HepG2 (cell line): ENCODE results near the gene C2. TPM values are rescaled to one million over a fixed set of nuclear protein-coding genes. Genes with fewer than 3 reads are reported as not detected.

Experiments
- EEA1 ChIP-seq: sonication (generic); formaldehyde crosslinking; IDR thresholded peaks from 2 replicates; pipeline ENCODE4 v1.5.1; 2020; ENCODE audit warnings: mild to moderate bottlenecking, missing genetic modification reagents, borderline replicate concordance
- GMEB2 ChIP-seq: IDR thresholded peaks from 2 replicates; pipeline ENCODE4 v1.6.1; 2016; ENCODE audit warnings: missing biosample characterization, missing genetic modification reagents, low read depth
- HCFC1 ChIP-seq: fragments of 150-350 bp; IDR thresholded peaks from 2 replicates; pipeline ENCODE4 v1.6.1; 2014; ENCODE audit warnings: low read depth, low read length
- HDAC6 ChIP-seq: fragments of 200-600 bp; sonication (generic); IDR thresholded peaks from 2 replicates; pipeline ENCODE4 v1.7.0; 2017; ENCODE audit warnings: mild to moderate bottlenecking, antibody characterized with exemption, low read length, low read depth
- HOXD1 ChIP-seq: sonication (generic); formaldehyde crosslinking; IDR thresholded peaks from 2 replicates; pipeline ENCODE4 v1.5.0; 2020; ENCODE audit warnings: missing genetic modification reagents
- ISL2 ChIP-seq: sonication (generic); formaldehyde crosslinking; IDR thresholded peaks from 2 replicates; pipeline ENCODE4 v1.5.0; 2020; ENCODE audit warnings: missing genetic modification reagents
- LCORL ChIP-seq, 2 experiments: fragments of 450-650 bp in 1 of 2; sonication (generic) in 1 of 2; formaldehyde crosslinking in 1 of 2; IDR thresholded peaks; 2 replicates each; pipeline versions ENCODE4 v1.5.0 to v1.6.1; 2017 to 2020; ENCODE audit warnings: antibody characterized with exemption in 1 of 2, missing genetic modification reagents in 1 of 2
- NFRKB ChIP-seq: fragments of 450-650 bp; IDR thresholded peaks from 2 replicates; pipeline ENCODE4 v1.6.1; 2017
- NRL ChIP-seq: sonication (generic); formaldehyde crosslinking; IDR thresholded peaks from 2 replicates; pipeline ENCODE4 v1.5.0; 2020; ENCODE audit warnings: missing genetic modification reagents, mild to moderate bottlenecking, moderate library complexity, borderline replicate concordance
- PITX1 ChIP-seq: sonication (generic); formaldehyde crosslinking; IDR thresholded peaks from 2 replicates; pipeline ENCODE4 v1.5.1; 2020; ENCODE audit warnings: mild to moderate bottlenecking, missing genetic modification reagents
- PTBP1 ChIP-seq: fragments of 200-400 bp; formaldehyde crosslinking; IDR thresholded peaks from 2 replicates; pipeline ENCODE4 v1.6.1; 2018; ENCODE audit warnings: low read length, low read depth; ENCODE audit not compliant: poor library complexity, severe bottlenecking
- RNF219 ChIP-seq: sonication (generic); formaldehyde crosslinking; IDR thresholded peaks from 2 replicates; pipeline ENCODE4 v1.5.0; 2020; ENCODE audit warnings: mild to moderate bottlenecking, missing genetic modification reagents
- SIN3B ChIP-seq: fragments of 150-350 bp; IDR thresholded peaks from 2 replicates; pipeline ENCODE4 v1.6.1; 2014; ENCODE audit warnings: low read length
- SNAPC5 ChIP-seq: sonication (generic); formaldehyde crosslinking; IDR thresholded peaks from 2 replicates; pipeline ENCODE4 v1.8.1; 2023; ENCODE audit warnings: mild to moderate bottlenecking, missing genetic modification reagents, borderline replicate concordance
- SP5 ChIP-seq: IDR thresholded peaks from 2 replicates; pipeline ENCODE4 v1.6.1; 2016; ENCODE audit warnings: low read depth, borderline replicate concordance
- SRF ChIP-seq: IDR thresholded peaks from 2 replicates; pipeline ENCODE4 v1.6.1; 2011; ENCODE audit warnings: mild to moderate bottlenecking, low read depth, low read length, moderate library complexity
- TBX2 ChIP-seq: sonication (generic); formaldehyde crosslinking; IDR thresholded peaks from 2 replicates; pipeline ENCODE4 v1.5.0; 2020; ENCODE audit warnings: missing genetic modification reagents, mild to moderate bottlenecking, borderline replicate concordance
- YEATS2 ChIP-seq: sonication (generic); formaldehyde crosslinking; IDR thresholded peaks from 2 replicates; pipeline ENCODE4 v1.4.0; 2020; ENCODE audit warnings: missing genetic modification reagents, borderline replicate concordance
- ZNF101 ChIP-seq: sonication (generic); formaldehyde crosslinking; IDR thresholded peaks from 2 replicates; pipeline ENCODE4 v1.4.0; 2020; ENCODE audit warnings: mild to moderate bottlenecking, low read depth, missing genetic modification reagents, borderline replicate concordance
- ZNF335 ChIP-seq: sonication (generic); formaldehyde crosslinking; IDR thresholded peaks from 2 replicates; pipeline ENCODE4 v1.4.0; 2020; ENCODE audit warnings: missing genetic modification reagents
- ZNF577 ChIP-seq: sonication (generic); formaldehyde crosslinking; IDR thresholded peaks from 2 replicates; pipeline ENCODE4 v1.4.0; 2020; ENCODE audit warnings: mild to moderate bottlenecking, low read depth, missing genetic modification reagents, borderline replicate concordance
- ZNF704 ChIP-seq: sonication (generic); formaldehyde crosslinking; IDR thresholded peaks from 2 replicates; pipeline ENCODE4 v1.8.1; 2023; ENCODE audit warnings: mild to moderate bottlenecking, inconsistent platforms, moderate library complexity, missing genetic modification reagents, borderline replicate concordance
- ZNF879 ChIP-seq: sonication (generic); formaldehyde crosslinking; IDR thresholded peaks from 2 replicates; pipeline ENCODE4 v1.8.1; 2023; ENCODE audit warnings: missing genetic modification reagents
- ZSCAN12 ChIP-seq: sonication (generic); formaldehyde crosslinking; IDR thresholded peaks from 2 replicates; pipeline ENCODE4 v1.9.0; 2021; ENCODE audit warnings: mild to moderate bottlenecking, missing genetic modification reagents
- polyA plus RNA-seq, 8 experiments: library from polyadenylated mRNA; depleted of rRNA in 3 of 8; stranded (reverse) in 7 of 8; unstranded in 1 of 8; fragments of >200 nt; fragmentation: Illumina TruSeq in 4 of 8; extraction: Trizol in 4 of 8; gene quantifications; 2 replicates each; pipeline versions ENCODE4 v1.2.1 to v1.2.3, GENCODE V29; 2011 to 2016; ENCODE audit warnings: low read depth in 4 of 8, missing spikeins in 1 of 8, mixed read lengths in 1 of 8; ENCODE audit not compliant: insufficient read depth in 1 of 8
- total RNA-seq, 5 experiments: library from RNA; depleted of rRNA; stranded (reverse); fragments of >200 nt; fragmentation: Illumina TruSeq; extraction: Trizol; gene quantifications; 2 replicates each; pipeline ENCODE4 v1.2.3, GENCODE V29; 2016; ENCODE audit warnings: low read depth in 1 of 5
- TF ChIP-seq, protein P1 (sequence below): sonication (generic); formaldehyde crosslinking; IDR thresholded peaks from 2 replicates; pipeline ENCODE4 v1.5.1; 2020; ENCODE audit warnings: missing genetic modification reagents, mild to moderate bottlenecking, borderline replicate concordance

The C2 gene
- total and polyA plus RNA-seq, 2 of the 13 experiments (the other 11 are each of a cell fraction or from before 2014, with no cell fraction given), result 165 to 307 TPM

DNA sequence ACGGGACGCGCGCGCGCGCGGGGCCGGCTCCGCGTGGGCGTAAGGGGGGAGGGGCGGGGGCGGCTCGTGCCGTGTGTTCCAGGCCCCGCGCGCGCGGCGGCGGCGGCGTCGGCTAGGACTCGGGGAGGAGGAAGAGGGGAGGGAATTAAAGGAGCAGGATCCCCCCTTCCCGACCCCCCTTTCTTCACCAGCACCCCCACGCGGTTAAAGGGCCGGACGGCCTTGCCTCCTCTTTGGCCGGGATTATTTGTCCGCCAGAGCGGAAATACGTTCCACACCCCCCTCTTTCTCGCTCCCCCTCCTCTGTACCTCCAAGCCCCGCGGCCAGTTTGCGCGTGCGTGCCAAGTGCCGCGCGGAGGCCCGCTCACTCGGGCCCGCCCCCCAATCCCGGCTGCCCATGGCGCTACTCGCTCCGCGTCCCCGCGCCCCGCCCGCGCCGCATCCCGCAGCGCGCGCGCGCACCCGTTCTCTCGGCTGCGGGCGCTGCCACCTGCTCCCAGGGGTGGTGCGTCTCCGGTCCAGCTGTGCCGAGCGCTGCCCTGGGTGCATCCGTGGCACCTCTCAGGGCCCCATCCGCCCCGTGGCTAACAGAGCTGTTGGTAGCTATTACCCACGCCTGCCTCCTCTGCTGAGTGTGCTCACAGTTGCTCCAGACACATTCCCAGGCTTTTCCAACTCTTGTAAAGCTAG, 25.4 kb upstream of the C2 start, which contains the start of gene ZBTB12 (continued):
- no peak for TF ChIP-seq SRF
- peak; percentile 29; the same call in 1 of the 2 replicates for TF ChIP-seq HCFC1
- peak; percentile 78 for TF ChIP-seq TBX2
- no peak for TF ChIP-seq ISL2 (CRISPR knock-in tag)
- TF ChIP-seq SIN3B, result no peak; the same call in 1 of the 2 replicates
- TF ChIP-seq PTBP1, result no peak
- no peak for TF ChIP-seq ZNF101
- no peak for TF ChIP-seq ZNF704 (CRISPR knock-in tag)
- TF ChIP-seq, protein P1, sequence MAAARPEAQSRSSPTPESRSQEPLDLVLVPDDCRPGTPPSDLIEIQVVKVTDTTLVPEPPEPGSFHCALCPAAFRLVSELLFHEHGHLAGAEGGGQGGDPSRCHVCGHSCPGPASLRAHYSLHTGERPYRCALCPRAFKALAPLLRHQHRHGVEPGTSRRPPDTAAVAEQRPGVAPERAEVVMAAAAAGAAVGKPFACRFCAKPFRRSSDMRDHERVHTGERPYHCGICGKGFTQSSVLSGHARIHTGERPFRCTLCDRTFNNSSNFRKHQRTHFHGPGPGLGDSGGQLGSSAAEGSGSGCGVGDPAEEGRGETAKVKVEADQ (CRISPR knock-in tag), result no peak
- 0 out of 2 replicates have a peak, but pooled peaks have one; percentile 30 for TF ChIP-seq ZNF879 (CRISPR knock-in tag)
- no peak for TF ChIP-seq EEA1 (CRISPR knock-in tag)
- no peak for TF ChIP-seq NRL
- TF ChIP-seq ZNF577 (CRISPR knock-in tag), result no peak
- no peak for TF ChIP-seq LCORL (IDR thresholded peaks at IDR 0.05)
- TF ChIP-seq LCORL (CRISPR knock-in tag; IDR thresholded peaks at IDR 0.05), result peak; percentile 75; the same call in 1 of the 2 replicates
- TF ChIP-seq SP5 (CRISPR knock-in tag), result no peak
- no peak for TF ChIP-seq HOXD1
- TF ChIP-seq ZSCAN12 (CRISPR knock-in tag), result no peak
- TF ChIP-seq ZNF335 (CRISPR knock-in tag), result no peak
- no peak for TF ChIP-seq SNAPC5
- TF ChIP-seq GMEB2 (CRISPR knock-in tag), result no peak
- TF ChIP-seq PITX1 (CRISPR knock-in tag), result no peak
- TF ChIP-seq HDAC6, result no peak
- TF ChIP-seq RNF219 (CRISPR knock-in tag), result no peak; the same call in 1 of the 2 replicates
- no peak for TF ChIP-seq NFRKB
- no peak for TF ChIP-seq YEATS2 (CRISPR knock-in tag)
